HG03558 (cell line): Measurements from ENCODE around the gene ITPKC.
A peak's percentile ranks its signal among the peaks of the same experiment; 100 is the strongest.

Experiments
- ATAC-seq: cut with Tn5 transposase; IDR thresholded peaks from one replicate; pipeline ENCODE4 v1.9.1; 2021; ENCODE audit warnings: moderate number of reproducible peaks; ENCODE audit not compliant: unreplicated experiment; ENCODE audit errors: extremely low read depth

ITPKC gene

DNA sequence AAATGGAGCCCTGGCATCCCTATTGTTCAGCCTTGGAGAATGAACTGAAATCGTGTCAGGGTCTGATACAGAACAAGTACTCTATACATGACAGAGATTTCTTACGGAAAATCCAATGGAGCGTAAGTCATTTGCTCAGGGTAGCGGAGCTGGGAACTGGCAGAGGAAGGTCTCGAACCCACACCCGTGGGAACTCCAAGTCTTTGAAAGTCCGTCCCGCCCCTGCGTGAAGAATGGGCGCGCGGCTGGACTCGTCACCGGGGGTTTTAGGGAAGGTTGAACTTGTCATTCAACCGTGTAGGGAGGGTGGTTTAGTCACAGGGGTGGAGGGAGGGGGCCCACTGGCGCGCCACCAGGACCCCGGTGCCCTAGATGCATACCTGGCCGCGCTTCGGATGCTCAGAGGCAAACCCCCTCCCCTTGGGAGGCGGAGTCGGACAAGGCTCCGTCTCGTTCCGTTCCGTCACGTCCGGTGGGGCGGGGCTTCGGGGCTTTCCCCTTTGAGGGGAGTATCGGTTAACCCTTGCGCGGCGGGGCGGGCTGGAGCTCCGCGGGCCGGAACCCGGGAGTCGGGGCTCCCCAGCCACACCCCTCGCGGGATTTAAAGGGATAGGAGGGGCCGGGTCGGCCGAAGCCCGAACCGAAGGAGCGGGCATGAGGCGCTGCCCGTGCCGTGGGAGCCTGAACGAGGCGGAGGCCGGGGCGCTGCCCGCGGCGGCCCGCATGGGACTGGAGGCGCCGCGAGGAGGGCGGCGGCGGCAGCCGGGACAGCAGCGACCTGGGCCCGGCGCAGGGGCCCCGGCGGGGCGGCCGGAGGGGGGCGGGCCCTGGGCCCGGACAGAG lies at the start of gene ITPKC, which contains the start of gene COQ8B:
ITPKC (plus strand) TSS at position 631 of the 843 bp plus-strand sequence; CDS start at position 655, 24 bp downstream.
COQ8B (minus strand) TSS at position 405 of the 843 bp plus-strand sequence. CDS start 2,254 bp downstream, outside the sequence.
- peak; percentile 64 for ATAC-seq

DNA sequence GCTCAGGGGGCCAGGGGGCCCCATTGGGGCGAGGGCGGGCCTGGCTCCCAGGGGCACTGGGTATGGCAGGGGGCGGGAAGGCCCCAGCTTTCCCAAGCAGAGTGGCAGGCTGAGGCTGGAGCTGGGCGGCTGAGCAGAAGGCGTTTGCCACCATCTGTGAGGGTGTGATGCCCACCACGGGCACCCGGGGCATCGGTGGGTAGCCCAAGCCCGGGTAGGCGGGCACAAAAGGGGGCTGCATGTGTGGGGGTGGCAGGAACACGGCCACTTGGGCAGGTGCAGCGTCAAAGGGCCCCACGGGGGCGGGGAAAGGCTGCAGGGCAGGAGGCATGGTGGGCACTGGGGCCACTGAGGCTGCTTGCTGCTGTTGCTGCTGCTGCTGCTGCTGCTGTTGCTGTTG lies 49.3 kb upstream of the ITPKC start:
- no peak for ATAC-seq

DNA sequence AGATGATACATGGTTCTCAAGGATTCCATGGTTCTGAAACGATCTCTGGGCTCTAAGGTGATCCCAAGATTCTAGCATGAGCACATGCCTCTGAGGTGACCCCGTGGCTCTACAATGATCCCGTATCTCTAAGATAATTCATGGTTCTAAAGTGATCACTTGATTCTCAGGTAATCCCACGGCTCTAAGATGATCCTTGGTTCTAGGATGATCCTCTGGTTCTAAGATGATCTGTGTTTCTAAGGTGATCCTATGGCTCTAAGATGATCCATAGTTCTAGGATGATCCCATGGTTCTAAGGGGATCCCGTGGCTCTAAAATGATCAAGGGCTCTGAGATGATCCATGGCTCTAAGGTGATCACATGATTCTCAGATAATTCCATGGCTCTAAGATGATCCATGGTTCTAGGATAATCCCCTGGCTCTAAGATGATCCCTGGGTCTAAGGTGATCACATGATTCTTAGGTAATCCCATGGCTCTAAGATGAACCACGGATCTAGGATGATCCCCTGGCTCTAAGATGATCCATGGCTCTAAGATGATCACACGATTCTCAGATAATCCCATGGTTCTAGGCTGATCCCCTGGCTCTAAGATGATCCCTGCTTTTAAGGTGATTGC lies 47.8 kb upstream of the ITPKC start:
- ATAC-seq: no peak

DNA sequence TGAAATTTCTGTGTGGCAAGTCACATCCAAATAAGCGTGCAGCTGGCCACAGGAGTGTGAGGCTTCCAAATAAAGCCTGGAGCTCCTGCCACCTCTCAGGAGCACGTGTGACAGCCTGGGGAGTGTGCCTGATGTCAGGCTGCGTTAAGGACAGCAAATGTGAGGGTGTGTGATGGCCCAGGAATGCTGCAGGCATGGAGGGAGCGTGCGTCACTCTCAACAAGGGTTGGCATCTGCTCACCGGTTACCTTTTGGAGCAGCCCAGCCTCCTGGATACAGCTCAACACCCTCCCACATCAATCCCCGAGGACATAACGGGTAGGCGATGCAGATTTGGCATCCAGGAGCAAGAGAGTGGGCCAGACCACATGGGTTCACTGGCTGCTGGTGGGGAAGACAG lies 45.5 kb upstream of the ITPKC start:
- no peak for ATAC-seq

DNA sequence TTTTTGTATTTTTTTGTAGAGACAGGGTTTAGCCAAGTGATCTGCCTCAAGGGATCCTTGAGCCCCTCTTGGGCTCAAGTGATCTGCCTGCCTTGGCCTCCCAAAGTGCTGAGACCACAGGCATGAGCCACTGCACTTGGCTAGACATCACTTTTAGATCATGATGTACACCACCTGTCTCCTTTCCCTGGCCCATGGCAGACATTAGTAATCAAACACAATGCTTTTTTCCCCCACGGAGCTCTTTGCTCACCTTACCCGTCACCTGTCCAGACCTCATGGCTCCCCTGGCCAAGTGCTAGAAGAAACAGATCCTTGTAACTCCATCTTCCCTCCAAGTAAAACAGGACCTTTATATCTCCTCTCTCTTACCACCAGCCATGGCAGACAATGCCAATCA lies 44.9 kb upstream of the ITPKC start:
- no peak for ATAC-seq

DNA sequence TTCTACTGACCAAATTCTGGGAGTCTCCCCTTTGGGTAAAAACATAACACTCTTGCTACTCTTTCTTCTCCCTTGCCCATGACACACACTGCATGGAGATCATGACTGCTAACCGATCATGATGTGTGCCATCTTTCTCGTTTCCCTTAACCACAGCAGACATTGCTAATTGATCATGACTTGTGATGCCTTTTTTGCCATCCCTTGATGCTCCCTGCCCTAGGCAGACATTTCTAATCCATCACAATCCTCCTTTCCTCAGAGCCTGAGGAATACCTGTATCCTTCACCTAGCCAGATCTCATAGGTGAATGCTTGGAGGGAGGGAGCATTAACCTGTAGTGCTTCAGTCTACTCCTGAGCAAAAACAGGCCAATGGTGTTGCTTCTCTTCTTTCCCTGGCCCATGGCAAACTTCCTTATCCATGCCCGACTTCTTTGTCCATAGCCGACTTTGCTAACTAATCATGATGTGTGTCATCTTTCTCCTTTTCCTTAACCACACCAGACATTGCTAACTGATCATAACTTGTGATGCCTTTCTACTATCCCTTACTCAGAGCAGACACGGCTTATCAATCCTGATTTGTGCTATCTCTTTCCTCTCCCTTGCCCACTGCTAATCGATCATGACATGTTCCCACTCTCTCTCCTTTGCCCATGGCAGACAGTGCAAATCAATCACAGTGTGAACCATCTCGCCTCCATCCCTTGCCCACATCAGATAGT lies 44.2 kb upstream of the ITPKC start:
- no peak for ATAC-seq

DNA sequence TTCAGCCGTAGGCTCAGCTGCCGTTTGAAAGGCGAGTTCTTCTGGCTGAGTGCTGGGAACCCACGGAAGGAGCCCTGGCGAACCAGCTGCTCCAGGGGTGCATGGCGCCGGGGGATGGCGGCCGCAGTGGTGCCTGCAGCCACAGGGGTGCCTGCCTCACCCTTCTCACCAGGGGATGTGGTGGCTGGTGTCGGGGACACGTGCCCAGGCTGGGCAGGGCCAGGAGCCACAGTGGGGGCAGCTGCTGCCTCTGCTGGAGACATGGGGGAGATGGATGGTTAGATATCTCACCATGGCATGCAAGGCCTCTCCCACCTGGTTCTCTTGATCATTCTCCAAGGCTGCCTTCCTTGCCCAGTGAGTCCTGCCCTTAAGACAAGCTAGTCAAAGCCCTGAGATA lies 43.5 kb upstream of the ITPKC start:
- ATAC-seq: no peak

DNA sequence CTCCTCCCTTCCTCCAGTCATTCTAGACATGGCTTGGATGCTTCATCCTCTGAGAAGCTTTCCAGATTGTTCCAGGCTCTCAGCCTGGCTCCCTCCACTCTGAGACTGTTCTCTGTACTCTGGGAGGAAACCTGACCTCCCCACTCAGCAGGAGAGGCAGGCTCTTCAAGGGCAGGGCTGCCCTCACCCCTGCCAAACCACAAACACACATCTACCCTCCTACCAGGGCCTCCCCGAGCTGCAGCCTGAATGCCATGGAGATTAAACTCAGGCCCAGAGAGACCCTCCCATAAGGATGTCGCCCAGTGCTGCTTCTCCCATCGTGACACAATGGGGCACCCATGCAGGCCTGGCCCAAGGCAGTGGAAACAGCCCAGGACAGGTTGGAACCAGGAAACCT lies 42.6 kb upstream of the ITPKC start:
- ATAC-seq: no peak

DNA sequence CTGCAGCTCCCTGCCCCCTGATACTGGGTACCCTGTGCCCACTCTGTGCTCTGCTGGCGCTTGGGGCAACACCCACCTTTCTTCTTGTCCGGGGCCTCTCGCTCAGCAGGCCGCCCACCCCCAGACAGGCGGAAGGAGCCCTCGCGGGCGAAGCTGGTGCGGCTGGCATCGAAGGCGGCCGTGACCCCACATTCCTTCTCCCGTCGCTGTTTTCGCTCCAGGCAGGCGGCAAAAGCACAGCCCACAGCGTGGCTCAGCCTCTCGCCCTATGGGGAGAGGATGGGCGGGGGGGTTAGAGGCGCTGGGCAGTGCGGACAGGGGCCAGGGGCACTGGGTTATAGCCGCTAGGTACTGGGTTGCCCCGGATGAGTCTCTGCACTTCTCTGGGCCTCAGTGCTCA lies 39.8 kb upstream of the ITPKC start:
- no peak for ATAC-seq

DNA sequence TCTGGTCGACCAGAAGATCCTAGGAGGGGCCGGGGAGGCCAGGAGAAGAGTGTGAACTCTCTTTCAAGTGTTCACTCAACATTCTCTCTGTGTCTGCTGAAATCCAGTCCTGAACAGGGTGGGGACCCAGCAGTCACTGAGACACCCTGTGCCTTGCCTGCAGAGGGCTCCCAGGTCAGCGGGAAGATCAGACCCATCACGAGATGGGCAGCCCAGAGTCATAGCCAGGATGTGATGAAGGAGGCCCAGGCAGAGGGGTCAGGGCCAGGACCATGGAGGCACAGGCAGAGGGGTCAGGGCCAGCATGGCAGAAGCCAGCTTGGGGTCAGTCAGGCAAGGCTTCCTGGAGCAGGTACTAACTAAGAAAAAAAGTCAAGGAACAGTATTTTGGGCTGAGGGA lies 35.9 kb upstream of the ITPKC start:
- ATAC-seq: no peak

DNA sequence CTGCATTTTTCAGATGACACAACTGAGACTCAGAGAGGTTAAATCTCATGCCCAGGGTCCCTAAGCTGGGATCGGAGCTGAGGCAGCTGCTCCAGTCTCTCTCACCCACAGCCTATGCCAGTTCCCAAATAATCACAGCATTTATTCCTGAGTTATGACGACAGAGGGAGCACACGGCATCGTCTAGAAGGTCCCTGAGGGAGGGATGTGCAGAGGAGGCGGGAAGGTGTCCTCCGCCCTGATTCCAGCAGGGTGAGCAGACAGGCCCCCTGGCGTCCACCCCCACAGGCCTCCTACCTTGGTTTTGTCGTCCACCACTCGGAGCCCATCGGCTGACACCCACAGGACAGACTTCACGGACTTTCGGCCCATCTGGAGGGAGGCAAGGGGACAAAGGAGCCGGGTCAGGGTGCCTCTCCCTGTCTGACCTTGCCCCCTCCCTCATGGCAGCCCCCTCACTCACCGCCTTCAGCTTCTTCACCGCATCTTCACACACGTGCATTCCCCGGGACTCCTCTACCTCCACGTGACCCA lies 34.4 kb upstream of the ITPKC start:
- ATAC-seq: no peak

DNA sequence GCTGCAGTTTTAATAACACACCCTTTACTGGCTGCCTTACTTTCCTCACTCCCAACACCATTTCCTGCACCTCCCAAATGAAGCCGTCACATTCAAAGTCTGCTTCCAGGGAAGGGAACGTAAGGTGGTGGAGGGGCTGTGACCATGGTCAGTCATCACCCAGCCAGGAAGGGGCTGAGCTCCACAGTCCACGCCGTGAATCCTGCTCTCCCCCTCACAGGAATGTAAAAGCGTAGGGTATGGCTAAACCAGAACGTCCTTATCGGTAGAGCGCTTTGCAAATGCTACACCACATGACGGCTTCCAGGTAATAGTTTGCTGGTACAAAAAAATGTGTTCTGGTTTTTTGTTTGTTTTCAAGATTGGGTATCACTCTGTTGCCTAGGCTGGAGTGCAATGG lies 33.5 kb upstream of the ITPKC start:
- ATAC-seq: no peak

DNA sequence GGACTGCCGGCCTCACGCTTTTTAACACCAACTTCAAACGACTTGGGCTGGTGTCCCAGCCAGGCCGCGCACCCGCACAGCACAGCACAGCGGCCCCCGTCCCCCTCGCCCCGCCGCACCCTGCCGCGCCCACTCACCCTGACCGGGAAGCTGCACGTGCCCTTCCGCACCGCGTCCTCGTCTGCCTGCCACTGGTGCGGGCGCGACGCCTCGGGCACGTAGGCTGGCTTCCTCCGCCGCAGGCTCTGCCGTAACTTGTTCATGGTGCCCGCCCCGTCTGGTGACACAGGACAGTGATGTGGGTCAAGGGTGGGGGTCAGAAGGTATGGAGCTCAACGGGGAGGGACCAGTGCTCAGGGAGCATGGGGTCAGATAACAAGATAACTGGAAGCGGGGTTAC lies 32.6 kb upstream of the ITPKC start:
- no peak for ATAC-seq

DNA sequence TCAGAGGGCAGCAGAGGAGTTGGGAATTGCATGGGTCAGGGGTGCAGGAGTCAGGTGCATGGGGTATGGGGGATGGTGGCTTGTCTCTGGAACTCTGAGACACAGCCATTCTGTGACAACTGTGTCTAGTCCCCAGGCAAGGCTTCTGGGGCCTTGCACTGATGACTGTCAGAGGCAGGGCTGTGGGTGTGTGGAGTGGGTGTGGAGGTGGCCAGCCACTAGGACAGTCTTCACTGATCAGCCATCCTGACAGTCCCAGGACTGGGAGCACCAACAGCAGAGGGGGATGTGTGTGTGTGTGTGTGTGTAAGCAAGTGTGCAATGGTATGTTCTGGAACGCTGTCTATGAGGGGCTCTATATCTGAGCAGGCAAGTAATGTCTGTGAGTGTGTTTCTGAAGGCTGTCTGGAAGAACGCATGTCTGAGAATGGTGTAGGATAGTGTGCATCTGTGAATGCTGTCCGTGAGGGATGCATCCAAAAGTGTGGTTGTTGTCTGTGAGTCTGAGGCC lies 31.8 kb upstream of the ITPKC start:
- no peak for ATAC-seq

DNA sequence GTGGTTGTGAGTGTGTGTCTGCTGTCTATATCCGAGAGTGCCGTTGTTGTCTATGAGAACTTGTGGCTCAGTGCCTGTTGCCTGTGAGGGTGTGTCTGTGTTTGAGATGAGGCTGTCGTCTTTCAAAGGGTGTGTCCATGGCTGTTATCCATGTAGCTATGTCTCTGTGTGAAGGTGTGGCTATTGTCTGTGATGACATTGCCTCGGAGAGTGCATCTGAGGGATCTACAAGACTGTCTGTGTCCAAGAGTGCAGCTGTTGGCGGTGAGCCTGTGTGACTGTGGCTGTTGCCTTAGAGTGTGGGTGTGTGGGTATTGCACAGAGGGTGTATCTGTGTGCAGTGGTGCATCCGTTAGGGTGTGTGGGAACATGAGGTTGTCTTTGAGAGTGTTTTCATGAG lies 31.3 kb upstream of the ITPKC start:
- no peak for ATAC-seq

DNA sequence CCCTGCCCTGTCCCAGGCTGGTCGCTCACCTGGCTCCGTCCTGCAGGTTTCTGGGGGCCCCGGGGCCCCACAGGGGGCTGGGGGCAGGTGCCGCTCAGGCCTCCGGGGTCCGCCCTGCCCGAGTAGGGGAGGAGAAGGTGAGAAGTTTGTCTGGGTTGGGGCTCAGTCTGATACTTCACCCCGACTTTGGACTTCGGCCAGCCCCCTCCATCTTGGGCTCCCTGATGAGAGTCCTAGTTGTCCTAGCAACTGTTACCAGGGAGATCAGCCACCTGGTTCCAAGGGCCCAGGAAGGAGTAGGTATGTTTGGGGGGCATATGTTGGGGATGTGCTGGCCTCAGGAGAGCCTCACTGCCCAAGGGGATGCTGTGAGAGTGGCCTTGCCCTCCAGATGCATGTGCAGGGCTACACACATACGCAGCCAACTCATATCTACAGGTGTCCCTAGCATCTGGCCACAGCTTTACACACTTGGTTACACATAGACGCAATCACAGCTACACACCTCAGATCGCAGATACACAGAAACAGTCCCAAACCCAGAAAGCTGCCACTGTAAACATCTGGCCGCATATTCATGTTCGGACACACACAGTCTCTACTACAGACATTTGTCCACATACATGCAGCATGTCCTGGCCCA lies 29.9 kb upstream of the ITPKC start:
- ATAC-seq: no peak

DNA sequence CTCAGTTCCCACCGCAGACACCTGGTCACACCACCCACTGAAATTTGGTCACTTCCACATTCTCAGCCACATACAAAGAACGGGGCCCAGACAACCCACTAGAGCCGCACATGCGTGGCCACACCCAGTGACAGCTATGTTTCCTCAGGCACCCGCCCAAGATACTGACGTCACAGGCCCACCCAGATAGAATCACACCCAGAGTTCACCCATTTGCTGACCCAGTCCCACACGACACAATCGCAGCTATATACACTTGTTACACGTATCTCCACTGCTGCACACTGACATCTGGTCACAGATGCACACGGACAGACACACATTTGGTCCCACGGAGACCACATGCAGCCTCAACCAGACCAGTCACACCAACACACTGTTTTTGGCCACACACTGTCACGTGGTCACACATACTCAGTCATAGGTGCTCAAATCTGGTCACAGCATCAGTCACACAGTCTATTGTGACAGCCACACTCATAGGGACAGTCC lies 29.3 kb upstream of the ITPKC start:
- ATAC-seq: no peak

DNA sequence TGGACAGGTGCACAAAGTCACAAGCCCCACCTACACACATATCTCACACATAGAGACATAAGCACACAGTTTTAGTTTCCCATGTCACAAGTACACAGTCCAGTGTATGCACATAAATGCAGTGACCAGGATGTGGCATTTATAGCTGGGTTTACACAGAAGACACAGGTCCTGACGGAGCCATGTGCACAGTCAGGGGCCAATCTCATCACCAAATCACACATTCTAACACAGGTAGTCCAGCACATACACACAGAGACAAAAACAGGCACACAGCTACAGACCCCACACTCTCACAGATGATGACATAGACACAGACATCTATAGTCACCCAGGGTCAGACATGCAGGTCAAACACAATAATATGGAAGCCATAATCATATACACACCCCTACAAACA lies 28.6 kb upstream of the ITPKC start:
- ATAC-seq: no peak

DNA sequence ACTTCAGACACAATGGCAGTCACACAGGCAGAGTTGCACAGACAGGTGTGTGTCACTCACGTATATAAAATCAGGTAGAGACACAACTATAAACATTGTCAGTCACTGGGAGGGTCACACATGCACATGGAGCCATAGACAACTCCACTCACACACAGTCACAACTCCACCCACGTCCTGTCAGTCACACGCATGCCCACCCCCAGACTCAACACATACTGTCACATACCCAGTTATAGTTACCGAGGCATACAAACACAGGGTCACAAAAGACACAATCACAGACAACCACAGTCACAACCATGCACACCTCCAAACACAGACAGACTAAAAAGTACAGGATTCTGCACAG lies 27.9 kb upstream of the ITPKC start:
- no peak for ATAC-seq
